GM19455 (cell line): ENCODE results near the gene CDH2.

Source experiments
- ATAC-seq: cut with Tn5 transposase; IDR thresholded peaks from one replicate; pipeline ENCODE4 v1.9.1; 2021; ENCODE audit not compliant: unreplicated experiment

CDH2 gene

GRCh38 chr18:28171837-28172236 is 5.1 kb downstream of the CDH2 start:
- ATAC-seq: no peak

GRCh38 chr18:28168725-28169124 is 8.2 kb downstream of the CDH2 start:
- no peak for ATAC-seq

DNA sequence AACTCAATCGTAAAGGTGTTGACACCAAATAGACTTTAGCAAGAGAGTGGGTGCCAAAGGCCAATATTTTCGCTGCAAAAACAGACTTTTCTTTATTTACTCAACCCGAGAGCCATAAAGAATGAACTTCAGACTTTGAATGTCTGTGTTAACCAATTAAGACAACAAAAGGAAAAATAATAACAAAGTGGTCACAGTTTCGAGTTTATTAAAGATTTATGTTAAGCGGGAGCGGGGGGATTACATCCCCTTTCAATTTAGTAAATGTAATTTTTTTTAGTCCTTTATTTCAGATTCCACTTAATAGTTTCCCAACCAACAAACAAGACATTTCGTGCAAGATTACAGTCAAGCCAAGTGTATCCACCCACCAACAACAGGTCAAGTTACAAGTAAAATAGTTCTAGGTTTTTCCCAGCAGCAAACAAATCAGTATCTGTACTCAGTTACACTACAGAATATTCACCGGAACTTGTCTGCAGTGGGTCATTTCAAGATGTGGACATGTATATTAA is 9.0 kb downstream of the CDH2 start:
- ATAC-seq: no peak

DNA sequence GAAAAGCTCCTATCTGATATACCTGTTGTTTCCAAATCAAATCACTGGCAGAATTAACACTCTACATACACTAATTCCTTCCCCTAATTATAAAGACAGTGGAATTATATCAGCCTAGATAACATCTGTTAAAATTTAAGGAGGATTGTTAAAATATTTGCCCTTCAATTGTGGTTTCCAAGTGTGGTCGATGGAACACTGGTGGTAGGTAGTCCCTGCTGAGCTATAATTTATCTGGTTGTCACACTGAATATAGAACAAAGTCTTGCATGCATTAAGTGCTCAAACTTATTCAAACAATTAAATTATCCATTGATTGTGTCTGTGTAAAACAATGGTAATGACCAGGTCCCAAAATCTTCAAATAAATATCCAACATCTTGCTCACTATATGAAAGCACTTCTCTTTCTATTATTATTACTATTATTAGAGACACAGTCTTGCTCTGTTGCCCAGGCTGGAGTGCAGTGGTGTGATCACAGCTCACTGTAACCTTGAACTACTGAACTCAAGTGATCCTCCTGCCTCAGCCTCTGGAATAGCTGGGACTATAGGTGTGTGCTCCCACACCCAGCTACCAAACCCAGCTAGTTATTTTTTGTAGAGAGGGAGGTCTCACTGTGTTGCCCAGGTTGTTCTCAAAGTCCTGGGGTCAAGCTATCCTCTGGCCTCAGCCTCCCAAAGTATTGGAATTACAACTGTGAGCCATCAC is 12.0 kb downstream of the CDH2 start:
- ATAC-seq: no peak

- ATAC-seq: no peak
Measured at GRCh38 chr18:28163201-28163775, 13.6 kb downstream of the CDH2 start.

GRCh38 chr18:28161608-28162599 is 15.0 kb downstream of the CDH2 start:
- ATAC-seq: no peak

DNA sequence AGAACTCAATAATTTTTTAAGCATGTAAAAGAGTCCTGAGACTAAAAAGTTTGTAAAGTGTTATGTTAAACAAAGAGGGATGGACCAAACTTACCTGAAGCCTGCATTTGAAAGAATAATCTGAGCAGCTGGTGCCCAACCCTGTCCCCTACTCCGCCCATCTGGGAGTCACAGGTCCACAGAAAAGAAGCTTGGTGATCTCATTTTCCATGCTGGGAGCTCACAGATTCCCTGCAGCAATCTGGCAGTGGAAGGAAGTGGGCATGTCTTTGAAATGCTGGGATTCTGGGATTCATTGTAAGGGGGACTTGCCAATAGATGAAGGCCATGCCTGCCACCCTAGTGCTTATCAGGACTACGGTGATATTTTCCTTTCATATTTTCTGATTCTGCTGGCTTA is 17.9 kb downstream of the CDH2 start:
- ATAC-seq: no peak

- no peak for ATAC-seq
Measured at GRCh38 chr18:28158083-28158581, 18.8 kb downstream of the CDH2 start.

- ATAC-seq: no peak
Measured at GRCh38 chr18:28153485-28154065, 23.4 kb downstream of the CDH2 start.

GRCh38 chr18:28152754-28153153 is 24.2 kb downstream of the CDH2 start:
- ATAC-seq: no peak

DNA sequence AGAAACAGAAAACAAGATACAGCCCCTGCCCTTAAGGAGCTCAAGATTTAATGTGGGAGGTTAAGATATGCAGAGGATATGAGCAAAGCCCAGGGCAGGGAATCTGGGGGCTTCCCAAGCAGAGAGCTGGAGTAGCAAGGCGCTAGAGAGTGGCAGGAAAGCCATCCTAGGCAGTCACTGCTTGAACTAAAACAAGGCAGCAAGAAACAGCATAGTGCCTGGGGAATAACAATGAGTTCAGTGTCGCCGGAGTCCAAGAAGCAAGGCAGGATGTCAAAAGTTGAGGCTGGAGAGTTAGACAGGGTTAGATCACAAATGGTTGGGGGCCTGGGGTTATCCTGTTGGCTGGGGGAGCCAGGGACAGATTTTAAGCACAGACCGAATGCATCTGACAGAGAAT is 24.6 kb downstream of the CDH2 start:
- ATAC-seq: no peak

GRCh38 chr18:28151434-28151833 is 25.5 kb downstream of the CDH2 start:
- ATAC-seq: no peak

- ATAC-seq: no peak
Measured at GRCh38 chr18:28150925-28151324, 26.0 kb downstream of the CDH2 start.

DNA sequence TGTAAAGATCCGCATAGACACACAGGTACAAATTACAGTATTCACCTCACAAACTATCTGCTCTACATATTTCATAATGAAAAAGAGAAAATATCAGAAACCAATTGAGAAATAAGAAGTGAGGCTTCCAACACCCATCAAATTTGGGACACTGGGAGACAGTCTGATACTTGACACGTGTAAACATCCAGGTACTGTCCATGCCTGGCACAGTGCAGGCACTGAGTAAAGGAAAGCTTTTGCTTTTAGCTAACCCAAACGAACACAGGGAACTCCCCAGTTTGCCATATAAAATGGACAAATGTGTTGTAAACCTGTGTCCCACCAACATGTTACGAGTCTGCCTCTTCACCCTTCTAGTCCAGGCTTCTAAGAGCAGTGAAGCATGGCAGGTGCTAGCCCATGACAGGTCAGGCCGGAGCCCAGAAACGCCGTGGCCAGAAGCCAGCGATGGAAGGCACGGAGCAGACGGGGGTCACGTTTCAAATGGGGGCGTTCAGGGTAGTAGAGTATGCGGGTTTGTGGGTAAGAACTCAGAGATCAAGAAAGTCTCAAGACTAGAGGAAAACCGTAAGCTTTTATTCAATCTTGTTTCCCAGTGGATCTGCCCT is 27.0 kb downstream of the CDH2 start:
- no peak for ATAC-seq

- ATAC-seq: no peak
Measured at GRCh38 chr18:28147674-28148171, 29.2 kb downstream of the CDH2 start.

DNA sequence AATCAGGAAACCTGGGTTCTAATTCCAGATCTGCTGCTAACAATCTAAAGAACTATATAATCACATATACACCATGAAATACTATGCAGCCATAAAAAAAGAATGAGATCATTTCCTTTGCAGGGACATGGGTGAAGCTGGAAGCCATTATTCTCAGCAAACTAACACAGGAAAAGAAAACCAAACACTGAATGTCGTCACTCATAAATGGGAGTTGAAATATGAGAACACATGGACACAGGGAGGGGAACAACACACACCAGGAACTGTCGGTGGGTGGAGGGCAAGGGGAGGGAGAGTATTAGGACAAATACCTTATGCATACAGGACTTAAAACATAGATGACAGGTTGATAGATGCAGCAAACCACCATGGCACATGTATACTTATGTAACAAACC is 33.2 kb downstream of the CDH2 start:
- no peak for ATAC-seq

DNA sequence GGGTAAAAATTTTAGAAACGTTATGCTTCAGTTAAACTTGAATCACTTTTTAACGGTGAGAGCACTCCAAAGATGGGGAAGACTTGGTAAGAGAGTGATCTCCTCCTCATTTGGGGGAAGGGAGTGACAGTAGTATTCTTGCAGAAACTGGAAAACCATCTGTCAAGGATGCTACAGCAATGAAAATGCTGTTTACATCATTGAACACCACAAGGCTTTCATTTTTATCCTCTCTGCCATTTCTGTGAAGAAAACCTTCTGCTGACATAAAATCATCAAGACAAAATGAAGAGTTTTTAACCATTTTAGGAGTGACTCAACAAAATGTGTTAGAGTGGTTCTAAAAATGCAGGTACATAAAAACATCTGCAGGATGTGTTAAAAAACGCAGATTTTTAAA is 38.1 kb downstream of the CDH2 start:
- no peak for ATAC-seq

- ATAC-seq: no peak
Measured at GRCh38 chr18:28136071-28136470, 40.9 kb downstream of the CDH2 start.

GRCh38 chr18:28134774-28135173 is 42.2 kb downstream of the CDH2 start:
- no peak for ATAC-seq

DNA sequence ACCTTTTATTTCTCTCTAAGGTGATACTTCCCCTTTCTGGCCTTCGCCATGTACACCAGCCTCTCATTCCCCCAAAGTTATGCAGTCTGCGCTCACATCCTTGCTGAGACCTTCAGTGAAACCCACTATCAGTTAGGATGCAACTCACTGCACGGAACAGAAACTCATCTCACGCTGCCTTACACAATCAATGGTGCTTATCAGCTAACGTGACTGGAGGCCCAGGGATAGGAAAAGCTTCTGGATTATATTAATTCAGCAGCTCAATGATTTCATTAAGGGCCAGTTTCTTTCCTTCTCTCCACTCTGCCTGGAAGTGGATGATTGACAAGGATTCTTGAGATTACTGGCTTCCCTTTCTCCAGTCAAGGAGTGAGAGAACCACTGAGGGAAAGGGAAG is 44.8 kb downstream of the CDH2 start:
- ATAC-seq: no peak

DNA sequence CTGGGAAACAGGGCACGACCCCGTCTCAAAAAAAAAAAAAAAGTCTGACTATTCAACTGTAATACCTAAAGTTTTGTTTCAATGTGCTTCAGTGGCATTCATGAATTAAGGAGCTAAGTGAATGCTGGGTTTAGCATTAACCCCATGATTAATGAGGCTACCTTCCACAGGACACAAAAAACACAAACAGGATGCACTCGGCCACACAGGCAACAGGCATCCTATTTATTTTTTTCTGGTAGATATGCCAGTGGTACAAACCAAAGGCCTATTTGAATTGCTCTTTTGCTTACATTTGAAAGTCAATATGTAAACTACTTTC is 48.3 kb downstream of the CDH2 start:
- ATAC-seq: no peak
